ENCODE measurements around the gene F11R.

The F11R gene

DNA sequence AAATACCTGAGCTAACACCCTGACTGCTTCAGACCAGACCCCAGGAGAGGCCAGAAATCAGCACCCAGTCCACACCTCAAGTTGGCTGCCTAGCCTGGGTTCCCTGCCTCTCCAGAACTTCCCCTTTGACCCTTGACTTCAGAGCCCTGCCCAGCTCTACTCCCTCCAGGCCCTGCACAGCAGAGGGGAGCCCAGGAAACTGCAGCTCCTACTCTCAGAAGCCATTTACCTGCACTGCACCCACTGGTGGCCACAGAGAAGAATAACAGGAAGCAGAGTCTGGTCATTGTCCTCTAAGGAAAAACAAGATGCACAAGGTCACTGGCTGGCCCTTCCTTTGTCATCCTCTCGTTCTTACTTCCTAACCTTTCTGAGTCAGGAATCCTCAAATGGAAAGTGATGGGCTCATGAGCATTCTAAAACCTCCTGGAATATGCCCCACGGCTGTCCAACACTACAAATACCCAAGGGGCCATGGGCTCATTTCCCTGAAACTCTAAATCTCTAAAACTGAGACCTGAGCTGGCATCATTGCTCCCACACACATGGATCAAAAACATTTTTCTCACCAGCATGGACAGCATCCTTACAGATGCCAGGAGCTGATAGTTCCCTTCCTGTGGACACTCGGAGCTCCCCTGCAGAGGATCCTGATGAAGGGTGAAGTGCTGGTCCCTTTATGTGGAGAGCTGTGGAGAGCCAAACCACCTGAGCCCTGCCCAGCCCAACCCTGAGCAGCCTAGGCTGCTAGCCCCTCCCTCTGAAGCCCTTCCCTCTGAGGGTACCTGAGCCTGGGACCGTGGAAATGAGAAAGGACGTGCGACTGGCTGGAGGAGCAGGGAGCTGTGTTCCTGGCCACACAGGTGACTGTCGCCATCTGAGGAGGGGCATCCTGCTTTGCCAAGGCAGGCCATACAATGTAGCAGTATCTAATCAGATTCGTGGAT is 66.5 kb downstream of the F11R start, which contains the start of gene ITLN2:
Gene ITLN2 (minus strand): TSS at position 652 of the 947 bp plus-strand sequence. CDS start 68 bp downstream, at position 584.
- peaks cover 16% of the 10 kb centered on the region for H3K4me1 ChIP-seq (ENCODE audit: insufficient read depth, poor library complexity, severe bottlenecking)
- TF ChIP-seq, protein P1, sequence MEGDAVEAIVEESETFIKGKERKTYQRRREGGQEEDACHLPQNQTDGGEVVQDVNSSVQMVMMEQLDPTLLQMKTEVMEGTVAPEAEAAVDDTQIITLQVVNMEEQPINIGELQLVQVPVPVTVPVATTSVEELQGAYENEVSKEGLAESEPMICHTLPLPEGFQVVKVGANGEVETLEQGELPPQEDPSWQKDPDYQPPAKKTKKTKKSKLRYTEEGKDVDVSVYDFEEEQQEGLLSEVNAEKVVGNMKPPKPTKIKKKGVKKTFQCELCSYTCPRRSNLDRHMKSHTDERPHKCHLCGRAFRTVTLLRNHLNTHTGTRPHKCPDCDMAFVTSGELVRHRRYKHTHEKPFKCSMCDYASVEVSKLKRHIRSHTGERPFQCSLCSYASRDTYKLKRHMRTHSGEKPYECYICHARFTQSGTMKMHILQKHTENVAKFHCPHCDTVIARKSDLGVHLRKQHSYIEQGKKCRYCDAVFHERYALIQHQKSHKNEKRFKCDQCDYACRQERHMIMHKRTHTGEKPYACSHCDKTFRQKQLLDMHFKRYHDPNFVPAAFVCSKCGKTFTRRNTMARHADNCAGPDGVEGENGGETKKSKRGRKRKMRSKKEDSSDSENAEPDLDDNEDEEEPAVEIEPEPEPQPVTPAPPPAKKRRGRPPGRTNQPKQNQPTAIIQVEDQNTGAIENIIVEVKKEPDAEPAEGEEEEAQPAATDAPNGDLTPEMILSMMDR (IDR thresholded peaks at IDR 0.05; ENCODE audit: poor library complexity, severe bottlenecking): peak; percentile 59
- H3K27me3 ChIP-seq (ENCODE audit: insufficient read depth, poor library complexity, severe bottlenecking): no peaks in the 10 kb centered on the region
- H3K27ac ChIP-seq (ENCODE audit: poor library complexity, severe bottlenecking): no peak within 1 kb of the TSS
- ATAC-seq (ENCODE audit: low read depth): peak; percentile 34; the same call in 1 of the 3 replicates
- no peak for DNase-seq (ENCODE audit: low spot score)
- H3K36me3 ChIP-seq (ENCODE audit: low read depth): no peaks in the 10 kb centered on the region
- H3K9me3 ChIP-seq (ENCODE audit: severe bottlenecking): no peaks in the 10 kb centered on the region
- H3K4me3 ChIP-seq (ENCODE audit: severe bottlenecking): no peak within 1 kb of the TSS

DNA sequence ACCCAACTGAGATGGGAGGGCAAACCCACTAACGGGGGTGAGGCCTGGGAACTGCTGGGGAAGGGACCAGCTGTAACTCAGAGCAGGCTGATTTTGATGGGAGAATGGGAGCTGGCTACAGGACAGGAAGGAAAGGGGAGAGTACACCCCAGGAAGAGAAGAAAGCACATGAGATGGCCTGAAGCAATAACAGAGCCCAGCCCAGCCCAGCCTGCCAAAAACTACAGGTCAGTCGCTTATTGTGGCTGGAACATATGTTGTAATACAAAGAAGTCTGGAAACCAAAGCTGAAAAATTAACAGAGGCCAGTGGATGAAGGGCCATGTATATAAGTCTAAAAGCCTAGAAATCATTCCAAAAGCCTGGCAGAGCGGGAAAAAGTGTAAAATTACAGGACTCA is 67.9 kb downstream of the F11R start:
- H3K9me3 ChIP-seq (ENCODE audit: severe bottlenecking): no peaks in the 10 kb centered on the region
- no peaks in the 10 kb centered on the region for H3K27me3 ChIP-seq (ENCODE audit: insufficient read depth, poor library complexity, severe bottlenecking)
- ATAC-seq (ENCODE audit: low read depth): no peak
- H3K4me1 ChIP-seq (ENCODE audit: insufficient read depth, poor library complexity, severe bottlenecking): peaks cover 18% of the 10 kb centered on the region
- no peak overlapping the region for H3K4me3 ChIP-seq (ENCODE audit: severe bottlenecking)
- no peaks in the 10 kb centered on the region for H3K36me3 ChIP-seq (ENCODE audit: low read depth)
- H3K27ac ChIP-seq (ENCODE audit: poor library complexity, severe bottlenecking): peak overlapping the region; percentile 11
- DNase-seq (ENCODE audit: low spot score): no peak
- TF ChIP-seq, protein P1 (IDR thresholded peaks at IDR 0.05; ENCODE audit: poor library complexity, severe bottlenecking): no peak

DNA sequence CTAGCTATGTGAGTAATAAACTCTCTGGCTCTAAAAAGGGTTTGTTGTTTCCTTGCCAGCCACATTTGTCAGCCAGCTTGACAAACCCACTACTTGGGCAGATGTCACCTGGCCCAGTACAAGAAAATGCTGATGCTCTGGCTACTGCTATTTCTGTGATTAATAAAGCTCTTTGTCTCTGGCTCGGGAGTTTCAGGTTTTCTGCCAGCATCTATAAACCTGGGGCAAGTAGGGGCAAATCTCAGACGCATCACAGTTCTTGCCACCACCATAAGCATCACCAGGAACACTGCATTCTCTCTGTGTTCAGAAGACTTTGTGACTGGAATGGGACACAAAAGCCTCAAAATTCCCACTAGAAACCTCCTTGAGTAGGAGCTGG is 68.8 kb downstream of the F11R start:
- Histone ChIP-seq H3K4me1 (ENCODE audit: insufficient read depth, poor library complexity, severe bottlenecking) (peaks cover 18% of the 10 kb centered on the region), H3K27ac (ENCODE audit: poor library complexity, severe bottlenecking) (peak overlapping the region; percentile 11), H3K27me3 (ENCODE audit: insufficient read depth, poor library complexity, severe bottlenecking) (no peaks in the 10 kb centered on the region), H3K4me3 (ENCODE audit: severe bottlenecking) (no peak overlapping the region), H3K36me3 (ENCODE audit: low read depth) (no peaks in the 10 kb centered on the region), H3K9me3 (ENCODE audit: severe bottlenecking) (no peaks in the 10 kb centered on the region)
- TF ChIP-seq, protein P1 (IDR thresholded peaks at IDR 0.05; ENCODE audit: poor library complexity, severe bottlenecking): no peak
- DNase-seq (ENCODE audit: low spot score) (no peak), ATAC-seq (ENCODE audit: low read depth) (peak; percentile 42)

- H3K36me3 ChIP-seq (ENCODE audit: low read depth): no peaks in the 10 kb centered on the region
- H3K27me3 ChIP-seq (ENCODE audit: insufficient read depth, poor library complexity, severe bottlenecking): no peaks in the 10 kb centered on the region
- H3K4me3 ChIP-seq (ENCODE audit: severe bottlenecking): no peak overlapping the region
- H3K27ac ChIP-seq (ENCODE audit: poor library complexity, severe bottlenecking): peak overlapping the region; percentile 11
- TF ChIP-seq, protein P1 (IDR thresholded peaks at IDR 0.05; ENCODE audit: poor library complexity, severe bottlenecking): peak; percentile 60
- peaks cover 18% of the 10 kb centered on the region for H3K4me1 ChIP-seq (ENCODE audit: insufficient read depth, poor library complexity, severe bottlenecking)
- DNase-seq (ENCODE audit: low spot score): no peak
- H3K9me3 ChIP-seq (ENCODE audit: severe bottlenecking): no peaks in the 10 kb centered on the region
- ATAC-seq (ENCODE audit: low read depth): peak; percentile 63
Measured at GRCh38 chr1:160951443-160952128, 69.4 kb downstream of the F11R start.
